Breast epithelium (tissue), 4 donors: ENCODE measurements around the gene PNKP. TPM values are rescaled to one million over a fixed set of nuclear protein-coding genes. Genes with fewer than 3 reads are reported as not detected.

Source experiments
- DNase-seq, 2 donors: peaks; one replicate each; pipeline ENCODE4 v3.0.0-alpha.2; 2019; ENCODE audit warnings: low spot score in 2 of 2
- H3K27ac ChIP-seq, 2 donors: fragments of 200-600 bp; sonication (generic) in 1 of 2; one replicate each; pipeline ENCODE4 v1.5.1; 2016 to 2019; ENCODE audit warnings: mild to moderate bottlenecking in 1 of 2
- H3K27me3 ChIP-seq, 2 donors: fragments of 200-600 bp; sonication (generic) in 1 of 2; one replicate each; pipeline versions ENCODE4 v1.5.1 to v1.6.0; 2017 to 2019; ENCODE audit warnings: control low read depth in 1 of 2, mild to moderate bottlenecking in 1 of 2
- H3K36me3 ChIP-seq: fragments of 200-600 bp; one replicate; pipeline ENCODE4 v1.5.1; 2019
- H3K4me1 ChIP-seq, 2 donors: fragments of 200-600 bp; sonication (generic); one replicate each; pipeline ENCODE4 v1.5.1; 2016 to 2019; ENCODE audit warnings: control low read depth in 1 of 2
- H3K4me3 ChIP-seq, 3 donors: fragments of 200-600 bp; sonication (generic); 1 replicate in 2 of 3; 2 replicates in 1 of 3; pipeline ENCODE4 v1.5.1; 2016 to 2019; ENCODE audit warnings: mild to moderate bottlenecking in 3 of 3, moderate library complexity in 2 of 3
- H3K9me3 ChIP-seq, 2 donors: fragments of 200-600 bp; sonication (generic) in 1 of 2; one replicate each; pipeline ENCODE4 v1.5.1; 2016 to 2019; ENCODE audit warnings: control low read depth in 1 of 2
- CTCF ChIP-seq, 3 donors: fragments of 450-650 bp; IDR thresholded peaks; one replicate each; pipeline ENCODE4 v1.5.1; 2016 to 2017; ENCODE audit warnings: antibody characterized with exemption in 3 of 3, mild to moderate bottlenecking in 3 of 3, moderate library complexity in 3 of 3
- POLR2A ChIP-seq: fragments of 450-650 bp; IDR thresholded peaks from one replicate; pipeline ENCODE4 v1.6.1; 2016; ENCODE audit warnings: antibody characterized with exemption, mild to moderate bottlenecking, moderate library complexity
- POLR2AphosphoS5 ChIP-seq, 3 donors: sonication (generic); formaldehyde crosslinking; IDR thresholded peaks; one replicate each; pipeline ENCODE4 v1.6.1; 2017; ENCODE audit warnings: antibody characterized with exemption in 3 of 3
- intact Hi-C: fragments of 100-400 bp; cut with DNase I; formaldehyde crosslinking; loops from one replicate; pipeline ENCODE4 v1.15.1; 2023; ENCODE audit warnings: low total_unique reads
- total RNA-seq, 3 donors: library from RNA; depleted of rRNA; stranded (reverse); fragments of >200 nt; gene quantifications; one replicate each; pipeline ENCODE4 v1.1.0, GENCODE V29; 2016

PNKP gene
- total RNA-seq, 3 donors from 2014 or later = 31.0 to 69.2 (median 57.7) TPM

GRCh38 chr19:49887037-49887664 lies 19.8 kb upstream of the PNKP start:
- no peak for TF ChIP-seq POLR2A
- TF ChIP-seq POLR2AphosphoS5 (IDR thresholded peaks at IDR 0.05) = no peak
- no peak for TF ChIP-seq CTCF (IDR thresholded peaks at IDR 0.05)
- no peak for DNase-seq
- H3K27me3 ChIP-seq = no peaks in the 10 kb centered on the region
- H3K4me3 ChIP-seq = no peak overlapping the region
- H3K4me1 ChIP-seq = no peaks in the 10 kb centered on the region
- H3K27ac ChIP-seq = no peak overlapping the region
- intact Hi-C loops = no loop called here
- H3K36me3 ChIP-seq = peaks cover 14% of the 10 kb centered on the region
- peaks cover 0 to 6% of the 10 kb centered on the region in 2 donors for H3K9me3 ChIP-seq

GRCh38 chr19:49884760-49885159 lies 17.4 kb upstream of the PNKP start:
- H3K4me3 ChIP-seq = no peak overlapping the region
- no peaks in the 10 kb centered on the region for H3K4me1 ChIP-seq
- no peaks in the 10 kb centered on the region for H3K27me3 ChIP-seq
- peaks cover 14% of the 10 kb centered on the region for H3K36me3 ChIP-seq
- no peak for DNase-seq
- H3K9me3 ChIP-seq = peaks cover 0 to 6% of the 10 kb centered on the region in 2 donors
- intact Hi-C loops = no loop called here
- TF ChIP-seq CTCF (IDR thresholded peaks at IDR 0.05) (no peak), POLR2A (no peak), POLR2AphosphoS5 (IDR thresholded peaks at IDR 0.05) (no peak)
- H3K27ac ChIP-seq = no peak overlapping the region

GRCh38 chr19:49884109-49884508 lies 16.7 kb upstream of the PNKP start:
- Histone ChIP-seq H3K27ac (no peak overlapping the region), H3K4me1 (no peaks in the 10 kb centered on the region), H3K4me3 (no peak overlapping the region), H3K27me3 (no peaks in the 10 kb centered on the region), H3K9me3 (peaks cover 0 to 6% of the 10 kb centered on the region in 2 donors), H3K36me3 (peaks cover 14% of the 10 kb centered on the region)
- TF ChIP-seq POLR2AphosphoS5 (IDR thresholded peaks at IDR 0.05) (no peak), POLR2A (no peak), CTCF (IDR thresholded peaks at IDR 0.05) (no peak)
- intact Hi-C loops = no loop called here
- no peak for DNase-seq

- Histone ChIP-seq H3K4me3 (no peak overlapping the region), H3K4me1 (no peaks in the 10 kb centered on the region), H3K36me3 (peaks cover 14% of the 10 kb centered on the region), H3K9me3 (peaks cover 0 to 6% of the 10 kb centered on the region in 2 donors), H3K27me3 (no peaks in the 10 kb centered on the region), H3K27ac (no peak overlapping the region)
- TF ChIP-seq CTCF (IDR thresholded peaks at IDR 0.05) (no peak), POLR2AphosphoS5 (IDR thresholded peaks at IDR 0.05) (no peak), POLR2A (no peak)
- no peak for DNase-seq
- intact Hi-C loops = no loop called here
Measured at GRCh38 chr19:49883094-49883493, 15.7 kb upstream of the PNKP start.

GRCh38 chr19:49882643-49883042 lies 15.3 kb upstream of the PNKP start:
- intact Hi-C loops = no loop called here
- H3K4me1 ChIP-seq = no peaks in the 10 kb centered on the region
- TF ChIP-seq POLR2A (no peak), CTCF (IDR thresholded peaks at IDR 0.05) (no peak), POLR2AphosphoS5 (IDR thresholded peaks at IDR 0.05) (no peak)
- DNase-seq = no peak
- H3K36me3 ChIP-seq = peaks cover 14% of the 10 kb centered on the region
- no peak overlapping the region for H3K4me3 ChIP-seq
- no peak overlapping the region for H3K27ac ChIP-seq
- H3K27me3 ChIP-seq = no peaks in the 10 kb centered on the region
- H3K9me3 ChIP-seq = peaks cover 0 to 6% of the 10 kb centered on the region in 2 donors
